PFSK-1 (cell line): ENCODE data around the gene SSPN.

Experiments used
- POLR2AphosphoS5 ChIP-seq: IDR thresholded peaks from 2 replicates; pipeline ENCODE4 v1.6.1; 2012; ENCODE audit warnings: low read depth, mild to moderate bottlenecking, control low read depth, low read length, moderate library complexity
- TAF1 ChIP-seq: IDR thresholded peaks from 2 replicates; pipeline ENCODE4 v1.6.1; 2012; ENCODE audit warnings: low read length, control low read depth, borderline replicate concordance; ENCODE audit not compliant: insufficient read depth

- TF ChIP-seq TAF1 (no peak), POLR2AphosphoS5 (no peak)
Observed at GRCh38 chr12:26279091-26279490, 83.7 kb downstream of the SSPN start.
